PC-9 (cell line): ENCODE results near the gene HLTF.

Experiments used
- EZH2 ChIP-seq: fragments of 200-600 bp; sonication (generic); IDR thresholded peaks from 2 replicates; pipeline ENCODE4 v1.8.0; 2017; ENCODE audit warnings: antibody characterized with exemption, low read depth
- TF ChIP-seq, protein P1 (sequence below): fragments of 200-600 bp; sonication (generic); conservative IDR thresholded peaks from 2 replicates; pipeline ENCODE4 v1.6.1; 2017; ENCODE audit warnings: mixed run types, antibody characterized with exemption, mild to moderate bottlenecking, moderate library complexity

GRCh38 chr3:148991219-148992026, 94.9 kb downstream of the HLTF start, which contains the start of gene GYG1:
- TF ChIP-seq, protein P1, sequence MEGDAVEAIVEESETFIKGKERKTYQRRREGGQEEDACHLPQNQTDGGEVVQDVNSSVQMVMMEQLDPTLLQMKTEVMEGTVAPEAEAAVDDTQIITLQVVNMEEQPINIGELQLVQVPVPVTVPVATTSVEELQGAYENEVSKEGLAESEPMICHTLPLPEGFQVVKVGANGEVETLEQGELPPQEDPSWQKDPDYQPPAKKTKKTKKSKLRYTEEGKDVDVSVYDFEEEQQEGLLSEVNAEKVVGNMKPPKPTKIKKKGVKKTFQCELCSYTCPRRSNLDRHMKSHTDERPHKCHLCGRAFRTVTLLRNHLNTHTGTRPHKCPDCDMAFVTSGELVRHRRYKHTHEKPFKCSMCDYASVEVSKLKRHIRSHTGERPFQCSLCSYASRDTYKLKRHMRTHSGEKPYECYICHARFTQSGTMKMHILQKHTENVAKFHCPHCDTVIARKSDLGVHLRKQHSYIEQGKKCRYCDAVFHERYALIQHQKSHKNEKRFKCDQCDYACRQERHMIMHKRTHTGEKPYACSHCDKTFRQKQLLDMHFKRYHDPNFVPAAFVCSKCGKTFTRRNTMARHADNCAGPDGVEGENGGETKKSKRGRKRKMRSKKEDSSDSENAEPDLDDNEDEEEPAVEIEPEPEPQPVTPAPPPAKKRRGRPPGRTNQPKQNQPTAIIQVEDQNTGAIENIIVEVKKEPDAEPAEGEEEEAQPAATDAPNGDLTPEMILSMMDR: no peak; the same call in 1 of the 2 replicates
- TF ChIP-seq EZH2: no peak
